PFSK-1 (cell line): ENCODE results near the gene ZNF837.

Experiments
- POLR2AphosphoS5 ChIP-seq: IDR thresholded peaks from 2 replicates; pipeline ENCODE4 v1.6.1; 2012; ENCODE audit warnings: low read depth, mild to moderate bottlenecking, control low read depth, low read length, moderate library complexity
- TAF1 ChIP-seq: IDR thresholded peaks from 2 replicates; pipeline ENCODE4 v1.6.1; 2012; ENCODE audit warnings: low read length, control low read depth, borderline replicate concordance; ENCODE audit not compliant: insufficient read depth

DNA sequence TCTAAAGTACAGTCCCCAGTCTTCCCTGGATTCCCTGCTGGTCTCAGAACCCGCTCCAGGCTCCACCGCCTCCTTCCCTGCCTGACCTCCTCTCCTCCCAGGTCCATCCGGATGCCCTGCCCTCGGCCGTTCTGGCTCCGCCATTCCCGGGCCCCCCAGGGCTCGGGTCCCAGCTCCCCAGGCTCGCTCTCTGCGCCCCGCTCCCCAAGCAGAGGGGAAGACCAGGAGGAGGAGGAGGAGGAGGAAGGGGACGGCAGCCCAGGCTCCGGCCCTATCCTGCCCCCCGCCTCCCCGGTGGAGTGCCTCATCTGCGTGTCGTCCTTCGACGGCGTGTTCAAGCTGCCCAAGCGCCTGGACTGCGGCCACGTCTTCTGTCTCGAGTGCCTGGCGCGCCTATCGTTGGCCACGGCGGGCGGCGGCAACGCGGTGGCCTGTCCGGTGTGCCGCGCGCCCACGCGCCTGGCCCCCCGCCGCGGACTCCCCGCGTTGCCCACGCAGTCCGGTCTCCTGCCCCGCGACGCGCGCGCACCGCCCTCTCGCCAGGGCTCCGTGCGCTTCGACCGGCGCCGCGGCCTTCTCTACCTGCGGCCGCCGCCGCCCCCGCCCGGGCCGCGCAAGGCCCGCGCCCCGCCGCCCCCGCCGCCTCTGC is 15.3 kb upstream of the ZNF837 start:
- TF ChIP-seq POLR2AphosphoS5 (no peak; the same call in 1 of the 2 replicates), TAF1 (no peak)
